ENCODE results near the gene SCN4B.

The SCN4B gene

DNA sequence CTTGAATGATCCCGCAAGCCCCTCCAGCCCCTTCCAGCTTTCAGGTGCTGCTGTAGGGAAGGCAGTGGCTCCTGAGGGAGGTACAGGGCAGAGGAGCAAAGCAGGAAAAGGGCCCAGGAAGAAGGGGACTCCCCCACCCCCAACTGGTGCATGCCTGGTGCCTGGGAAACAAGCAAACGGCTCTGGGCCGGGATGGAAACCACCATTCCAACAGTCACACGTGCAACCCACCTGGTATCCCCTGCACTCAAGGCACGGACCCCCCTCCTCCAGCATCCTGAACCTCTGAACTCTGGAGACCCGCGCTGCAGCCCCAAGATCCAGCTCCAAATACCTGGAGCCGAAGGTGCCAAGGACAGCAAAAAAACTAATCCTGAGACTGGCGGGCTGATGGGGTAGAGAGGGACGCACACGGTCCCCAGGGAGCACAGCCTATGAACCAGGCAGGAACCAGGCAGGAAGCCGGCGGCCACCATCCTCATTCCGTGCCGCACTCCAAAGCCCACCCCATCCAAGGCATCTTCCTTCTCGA, 537 bp downstream of the SCN4B start:
- DNase-seq (ENCODE audit: low spot score): no peak

DNA sequence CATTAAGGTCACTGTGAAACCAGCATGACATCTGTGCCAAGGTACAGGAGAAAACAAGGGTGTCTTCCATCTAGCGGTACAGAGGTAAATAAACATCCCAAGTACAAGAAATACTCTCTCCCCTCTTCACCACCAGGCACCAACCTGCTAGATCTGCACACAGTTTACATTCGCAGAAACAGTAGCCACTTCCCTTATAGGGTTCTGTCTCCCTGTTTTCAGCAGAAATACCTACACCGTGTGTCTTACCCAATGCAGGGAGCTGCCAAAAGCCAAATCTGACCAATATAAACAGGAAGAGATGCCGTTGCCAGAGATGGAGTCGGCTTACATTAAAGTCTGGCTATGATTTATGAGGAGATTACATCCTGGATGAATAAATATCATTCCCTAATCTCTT, 1.2 kb downstream of the SCN4B start:
- no peak for DNase-seq (ENCODE audit: low spot score)

DNA sequence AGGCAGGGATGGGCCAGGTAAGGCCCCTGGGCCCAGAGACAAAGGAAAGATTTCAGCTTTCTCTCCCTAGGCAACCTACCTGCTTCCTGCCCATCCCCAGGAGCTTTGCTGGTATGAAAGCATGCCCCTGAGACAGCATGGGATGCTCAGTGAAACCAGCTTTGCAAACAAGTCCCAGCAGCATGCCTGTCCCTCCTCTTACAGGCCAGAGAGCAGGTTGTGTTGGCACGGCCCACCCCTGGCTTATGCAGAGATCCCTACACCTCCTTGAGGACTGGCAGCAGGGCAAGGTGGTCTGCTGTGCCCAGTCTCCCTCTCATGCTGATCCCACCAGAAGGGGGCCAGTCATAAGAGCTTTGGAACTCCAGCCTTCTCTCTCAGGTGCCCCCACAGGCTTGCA, 3.1 kb downstream of the SCN4B start:
- DNase-seq (ENCODE audit: low spot score): no peak

DNA sequence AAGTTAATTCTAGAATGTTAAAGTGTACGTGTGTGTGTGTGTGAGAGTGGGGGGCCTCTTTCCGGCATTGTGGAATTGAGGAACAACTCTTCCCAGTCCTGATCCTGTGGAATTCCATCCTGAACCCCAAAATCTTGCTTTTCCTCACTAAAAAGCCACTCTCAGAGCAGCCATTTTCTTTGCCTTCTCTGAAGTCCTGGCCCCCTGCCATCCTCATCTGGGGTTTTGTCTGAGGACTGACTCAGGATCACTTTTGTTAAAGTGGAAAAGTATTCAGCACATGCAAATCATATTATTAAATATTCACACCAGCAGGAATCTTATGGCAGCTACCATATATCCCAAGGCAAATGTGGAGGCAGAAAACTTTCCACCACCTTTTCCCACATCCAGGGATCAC, 3.8 kb downstream of the SCN4B start:
- no peak for DNase-seq (ENCODE audit: low spot score)

DNA sequence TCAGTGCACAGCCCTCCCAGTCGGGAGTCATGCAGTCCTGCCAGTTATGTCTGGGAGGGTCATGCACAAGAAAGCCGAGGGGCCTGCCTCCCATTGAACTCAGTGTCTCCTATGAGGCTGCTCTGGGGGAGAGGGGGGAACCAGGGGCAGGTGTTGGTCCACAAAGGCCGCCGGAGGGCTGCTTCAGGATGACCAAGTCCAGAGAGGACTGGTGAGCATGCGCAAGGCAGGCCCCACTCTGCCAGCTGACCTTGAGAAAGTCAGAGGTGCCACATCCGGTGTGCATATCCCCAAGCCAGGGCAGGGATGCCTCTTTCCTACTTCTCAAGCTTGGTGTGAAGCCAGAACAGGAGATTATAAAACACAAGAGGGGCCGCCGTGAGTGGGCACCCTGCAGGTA, 4.4 kb downstream of the SCN4B start:
- DNase-seq (ENCODE audit: low spot score): no peak

DNA sequence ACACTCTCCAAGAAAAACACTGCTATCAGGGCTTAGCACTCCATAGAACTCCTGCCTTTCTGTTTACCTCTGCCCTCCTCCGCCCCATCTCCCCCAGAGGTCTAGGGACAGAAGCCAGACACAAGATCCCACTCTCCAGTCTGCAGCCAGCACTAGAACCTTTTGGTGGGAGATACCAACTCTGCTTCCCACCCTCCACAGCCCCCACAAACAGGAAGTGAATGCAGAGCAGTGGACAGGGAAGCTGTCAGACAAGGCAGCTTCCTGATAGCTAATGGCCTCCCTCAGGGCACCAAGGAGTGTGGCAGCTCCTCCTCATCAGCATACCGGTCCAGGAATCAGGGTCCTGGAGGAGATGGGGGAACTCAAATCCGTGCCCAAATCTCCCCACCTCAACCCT, 5.1 kb downstream of the SCN4B start:
- DNase-seq (ENCODE audit: low spot score): no peak

DNA sequence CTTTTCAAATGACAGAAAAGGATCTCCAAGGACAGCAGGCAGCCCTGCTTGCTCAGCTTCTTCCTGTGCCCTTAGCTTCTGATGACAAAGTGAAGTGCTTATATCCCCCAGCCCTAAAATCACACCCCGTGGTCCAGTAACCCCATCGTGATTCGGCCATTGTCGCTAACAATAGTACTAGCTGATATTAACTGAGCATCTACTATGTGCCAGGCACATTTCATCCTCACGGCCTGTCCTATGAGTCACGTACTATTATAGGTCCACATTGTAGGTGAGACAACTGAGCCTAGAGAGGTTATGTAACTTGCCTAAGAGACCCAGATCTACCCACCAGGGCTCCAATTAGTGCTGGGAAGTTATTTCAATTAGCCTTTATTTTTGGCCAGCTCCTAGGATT, 6.1 kb downstream of the SCN4B start:
- DNase-seq (ENCODE audit: low spot score): no peak

DNA sequence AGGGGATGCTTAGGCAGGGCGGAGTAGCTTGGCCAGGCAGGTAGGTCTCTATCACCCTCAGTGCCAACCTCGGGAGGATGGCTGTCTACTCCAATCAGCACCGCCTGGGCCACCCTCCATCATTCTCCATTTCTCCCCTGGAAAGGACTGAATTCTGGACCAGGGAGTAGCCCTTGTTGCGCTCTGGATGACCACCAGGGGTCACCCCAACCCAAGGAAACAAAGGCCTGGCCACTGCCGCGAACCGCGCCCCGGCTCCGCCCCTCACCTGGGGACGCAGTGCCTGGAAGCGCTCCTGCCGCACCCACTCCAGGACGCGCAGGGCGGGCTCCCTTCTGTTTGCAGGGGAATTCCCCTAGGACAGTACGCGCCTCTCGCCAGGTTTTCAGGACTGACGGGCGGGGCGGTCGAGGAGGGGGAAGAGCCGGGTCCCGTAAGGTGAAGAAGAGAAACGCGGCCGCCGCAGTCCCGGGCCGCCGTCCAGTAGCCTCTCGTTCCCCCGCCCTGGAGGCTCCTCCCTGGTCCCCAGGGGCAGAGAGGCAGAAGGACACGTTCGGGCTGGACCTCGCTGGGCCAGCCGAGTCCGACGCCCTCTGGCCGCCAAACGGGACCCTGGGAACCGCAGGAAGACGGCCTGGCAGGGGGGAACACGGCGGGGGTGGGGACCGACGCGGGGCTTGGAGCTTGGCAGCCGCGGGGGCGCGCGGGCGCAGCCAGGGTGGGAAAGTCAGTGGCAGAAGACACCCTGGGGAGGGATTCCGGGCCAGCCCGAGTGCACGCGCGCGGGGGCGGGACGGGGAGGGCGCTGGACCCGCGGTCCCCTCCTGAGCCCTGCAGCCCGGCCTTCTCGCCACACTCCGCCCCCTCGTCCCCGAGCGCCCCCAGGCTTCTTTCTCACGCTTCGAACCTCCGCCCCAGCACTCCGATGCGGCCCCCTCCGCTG, 7.1 kb downstream of the SCN4B start:
- DNase-seq (ENCODE audit: low spot score): peak; percentile 71

DNA sequence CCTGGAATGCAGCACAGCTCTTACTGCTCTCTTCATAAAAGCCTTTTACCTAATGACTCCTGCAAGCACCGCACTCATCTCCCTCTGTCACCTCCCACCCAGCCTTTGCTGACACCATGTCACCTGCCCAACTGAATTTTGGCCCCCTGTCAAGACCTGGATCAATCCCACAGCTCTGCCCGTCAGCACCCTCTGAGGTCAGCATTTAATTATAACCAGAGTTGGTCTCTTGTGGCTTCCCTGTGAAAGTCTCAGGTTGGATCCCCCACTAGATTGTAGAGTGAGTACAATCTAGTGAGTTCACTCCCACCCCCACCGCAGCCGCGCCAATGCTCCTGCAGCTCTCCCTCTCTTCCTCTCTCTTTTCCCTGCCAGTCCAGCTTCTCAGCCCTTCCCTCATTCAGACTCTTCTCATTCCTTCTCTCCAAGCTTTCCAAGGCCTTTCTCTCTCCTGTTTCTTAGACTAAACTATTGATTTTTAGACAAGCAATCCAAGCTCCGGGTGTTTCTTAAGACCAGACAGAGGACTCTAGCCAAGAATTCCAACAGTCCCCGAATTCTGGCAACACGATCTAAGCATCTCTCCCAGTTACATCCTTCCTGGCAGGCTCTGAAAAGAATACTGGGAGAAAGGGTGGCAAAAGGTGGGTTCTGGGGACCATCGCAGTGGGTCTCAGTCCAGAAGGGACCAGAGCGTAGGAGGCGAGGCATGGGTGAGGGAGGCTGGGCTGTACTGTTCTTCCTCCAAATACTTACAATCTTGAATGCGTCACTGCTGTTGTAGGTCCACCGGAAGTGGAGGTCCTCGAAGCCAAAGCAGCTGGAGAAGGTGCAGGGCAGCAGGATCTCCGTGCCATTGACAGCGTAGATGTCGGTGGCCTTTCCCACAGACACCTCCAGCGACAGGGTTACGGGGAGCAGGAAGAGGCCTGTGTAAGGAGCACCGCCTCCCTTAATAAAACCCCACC, 8.0 kb downstream of the SCN4B start:
- no peak for DNase-seq (ENCODE audit: low spot score)

DNA sequence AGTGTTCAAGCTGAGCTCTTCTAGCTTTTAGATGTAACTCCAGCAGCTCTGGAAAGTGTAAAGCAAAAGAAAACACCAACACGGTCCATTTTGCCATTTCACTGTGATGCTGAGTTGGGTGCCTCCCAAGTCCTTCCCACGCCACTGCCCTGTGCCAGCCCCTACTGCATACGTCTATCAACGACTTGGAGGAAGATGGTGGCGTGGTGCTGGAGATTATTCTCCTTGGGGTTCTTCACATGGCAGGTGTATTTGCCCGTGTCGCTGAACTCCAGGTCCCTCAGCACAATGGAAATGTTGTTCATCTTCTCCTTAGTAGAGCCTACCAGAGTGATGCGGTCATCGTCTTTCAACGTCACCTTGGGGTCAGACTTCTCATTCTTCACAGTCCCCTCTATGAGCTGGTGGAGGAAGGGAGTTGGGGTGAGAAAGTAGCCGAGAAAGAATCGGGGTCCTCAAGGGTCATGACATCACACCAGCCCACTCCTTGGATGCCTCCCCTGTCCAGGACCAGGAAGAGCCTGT, 8.9 kb downstream of the SCN4B start:
- no peak for DNase-seq (ENCODE audit: low spot score)

DNA sequence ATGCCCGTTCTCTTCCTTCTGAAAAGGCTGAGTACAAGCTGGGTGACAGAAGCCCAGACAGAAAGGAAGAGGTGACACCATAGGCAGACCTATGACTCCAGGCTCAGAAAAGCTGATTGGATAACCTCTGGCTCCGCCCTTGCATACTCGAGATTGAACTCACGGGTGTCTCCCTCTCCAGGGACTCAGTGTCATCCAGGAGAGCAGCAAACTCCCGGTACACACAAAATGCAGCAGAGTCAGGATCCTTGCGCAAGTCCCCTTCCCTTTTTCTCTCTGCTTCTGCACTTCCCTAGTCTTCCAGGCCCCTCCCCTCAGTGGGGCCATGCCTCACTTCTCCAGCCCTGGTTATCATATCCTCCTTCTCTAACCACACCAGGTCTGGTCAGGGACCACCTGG, 9.8 kb downstream of the SCN4B start:
- peak; percentile 26 for DNase-seq (ENCODE audit: low spot score)

DNA sequence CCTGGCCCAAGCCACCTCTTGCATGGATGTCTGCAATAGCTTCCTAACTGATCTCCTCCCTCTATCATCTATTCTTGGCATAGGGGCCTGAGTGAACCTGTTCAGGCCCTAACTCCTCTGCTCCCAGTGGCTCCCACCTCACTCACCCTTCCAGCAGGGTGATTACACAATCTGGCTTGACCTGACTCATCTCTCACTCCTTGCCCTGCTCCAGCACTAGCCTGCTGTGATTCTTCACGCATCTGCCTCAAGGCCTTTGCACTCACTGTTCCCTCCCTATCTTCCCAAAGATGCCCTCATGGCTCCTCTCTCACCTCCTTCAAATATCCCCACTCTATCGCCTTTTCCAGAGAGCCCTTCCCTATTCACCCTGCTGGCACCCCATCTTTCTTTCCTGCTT, 10.5 kb downstream of the SCN4B start:
- no peak for DNase-seq (ENCODE audit: low spot score)

DNA sequence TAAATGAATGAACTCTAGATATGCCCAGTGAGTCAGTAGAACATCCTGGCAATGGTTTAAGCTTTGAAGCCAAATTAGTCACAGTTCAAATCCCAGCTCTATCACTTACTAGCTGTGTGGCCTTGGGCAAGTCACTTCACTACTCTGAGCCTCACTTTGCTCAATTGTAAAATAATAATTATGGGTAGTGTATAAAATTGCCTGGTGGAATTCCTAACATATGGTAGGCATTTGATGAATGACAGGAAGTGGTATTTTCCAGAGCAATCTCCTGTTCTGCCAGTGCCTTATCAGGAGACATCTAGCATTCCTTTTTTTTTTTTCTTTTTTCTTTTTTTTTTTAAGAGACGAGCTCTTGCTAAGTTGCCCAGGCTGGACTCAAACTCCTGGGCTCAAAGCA, 13.0 kb downstream of the SCN4B start:
- no peak for DNase-seq (ENCODE audit: low spot score)

DNA sequence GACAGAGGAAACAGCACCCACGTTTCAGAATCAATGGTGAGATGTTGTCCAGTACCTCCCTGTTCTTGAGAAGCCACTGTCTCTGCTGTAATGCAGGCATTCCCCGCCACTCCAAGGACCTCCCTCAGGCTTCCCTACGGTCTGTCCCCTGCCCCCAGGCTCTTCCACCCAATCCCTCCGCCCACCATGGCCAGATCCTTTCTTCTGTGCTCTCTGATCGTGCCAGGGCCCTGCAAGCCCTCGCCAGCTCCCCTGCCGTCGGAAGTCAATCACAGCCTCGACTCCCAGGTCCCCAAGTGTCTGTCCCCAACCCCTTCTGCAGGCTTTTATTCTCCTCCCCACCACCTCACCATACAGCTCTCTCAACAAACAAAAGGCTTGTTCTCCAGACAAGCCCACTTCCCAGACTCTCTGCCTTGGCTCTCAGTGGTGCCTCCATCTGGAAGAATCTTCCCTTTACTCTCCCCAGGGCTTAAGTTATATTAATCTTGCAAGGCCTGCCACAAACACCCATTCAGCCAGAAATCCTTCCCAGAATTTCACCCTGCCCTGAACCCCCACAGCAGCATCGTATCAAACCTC, 13.7 kb downstream of the SCN4B start:
- no peak for DNase-seq (ENCODE audit: low spot score)

DNA sequence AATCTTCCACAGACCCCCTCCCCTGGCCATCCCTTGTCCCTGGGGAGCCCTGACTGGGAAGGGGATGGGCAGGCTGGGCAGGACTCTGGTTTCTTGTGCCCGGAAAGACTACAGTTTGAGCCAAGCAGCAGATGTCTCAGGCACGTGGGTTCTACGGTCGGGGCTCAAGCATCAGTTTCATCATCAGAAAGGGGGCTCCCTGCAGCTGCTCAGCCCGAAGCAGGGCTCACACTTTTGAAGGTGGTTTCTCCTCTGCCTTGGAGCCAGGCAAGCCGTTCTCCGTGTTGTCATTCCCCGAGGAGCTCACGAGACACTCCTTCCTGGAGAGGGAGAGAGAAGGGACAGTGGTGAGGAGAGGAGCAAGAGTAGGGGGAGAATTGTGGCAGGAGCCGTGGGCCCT, 15.8 kb downstream of the SCN4B start:
- no peak for DNase-seq (ENCODE audit: low spot score)

DNA sequence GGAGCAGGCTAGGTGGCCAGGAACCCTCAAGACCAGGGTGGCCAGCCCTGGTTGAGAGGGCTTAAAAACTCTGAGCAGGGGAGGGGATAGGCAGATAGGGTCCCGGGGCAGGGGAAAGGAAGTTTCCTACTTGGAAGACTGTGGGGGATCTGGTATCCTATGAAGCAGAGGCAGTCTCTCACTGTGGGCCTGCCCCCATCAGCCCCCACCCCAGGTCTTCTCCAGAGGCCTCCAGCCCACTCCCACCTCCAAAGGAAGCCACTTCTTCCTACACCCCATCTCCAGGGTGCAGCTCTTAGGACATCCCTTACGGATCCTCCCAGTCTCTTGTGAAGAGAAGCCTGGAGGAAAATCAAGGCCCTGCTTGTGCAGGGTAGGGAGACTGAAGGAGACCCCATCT, 16.3 kb downstream of the SCN4B start:
- no peak for DNase-seq (ENCODE audit: low spot score)

DNA sequence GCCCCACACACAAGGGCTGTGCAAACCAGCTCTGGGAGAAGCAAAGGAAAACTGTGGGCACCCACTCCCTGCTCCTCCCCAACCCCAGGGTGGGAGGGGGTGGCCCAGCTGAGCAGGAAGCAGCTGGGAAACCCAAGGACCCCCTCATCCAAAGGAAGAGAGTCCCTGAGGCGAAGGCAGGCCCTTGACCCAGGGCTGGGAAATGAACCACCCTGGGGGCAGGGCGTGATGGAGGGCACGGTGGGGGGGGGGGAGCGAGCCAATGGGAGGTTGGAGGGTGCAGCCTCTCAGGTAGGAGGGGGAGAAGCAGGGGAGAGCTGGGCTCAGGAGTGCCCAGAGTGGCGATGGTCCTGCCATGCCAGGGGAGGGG, 16.8 kb downstream of the SCN4B start:
- DNase-seq (ENCODE audit: low spot score): no peak

DNA sequence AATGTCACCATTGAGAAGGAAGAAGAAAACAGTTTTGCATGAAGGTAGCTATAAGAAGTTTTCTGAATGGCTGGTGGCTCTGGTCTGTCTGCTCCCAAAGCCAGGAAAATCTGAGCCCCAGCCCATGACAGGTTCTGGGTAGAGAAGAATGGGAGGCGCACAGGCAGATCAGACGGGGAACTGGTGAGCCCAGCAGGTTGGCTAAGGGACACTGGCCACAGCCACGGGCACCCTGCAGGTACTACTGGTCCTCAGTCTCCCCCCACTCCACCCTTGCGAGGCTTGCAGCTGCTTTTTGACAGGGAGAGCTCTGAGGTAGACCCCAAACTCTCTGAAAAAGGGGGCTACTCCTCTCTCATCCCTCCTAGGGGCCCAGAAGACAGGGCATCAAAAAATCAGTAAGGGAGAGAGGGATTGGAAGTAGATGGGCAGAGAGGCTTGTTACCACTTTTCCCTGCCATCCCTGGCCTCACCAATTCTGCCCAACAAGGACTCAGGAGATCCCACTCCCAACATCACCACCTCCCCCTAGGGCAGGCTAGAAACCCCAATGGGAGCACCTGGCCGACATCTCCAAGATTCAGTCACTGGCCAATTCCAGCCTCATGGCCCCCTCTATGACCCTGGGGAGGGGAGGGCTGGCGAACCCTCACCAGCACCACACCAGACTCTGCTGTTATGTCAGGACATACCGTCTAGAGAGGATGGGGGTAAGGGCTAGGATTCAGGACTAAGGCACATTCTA, 17.4 kb downstream of the SCN4B start:
- DNase-seq (ENCODE audit: low spot score): no peak

DNA sequence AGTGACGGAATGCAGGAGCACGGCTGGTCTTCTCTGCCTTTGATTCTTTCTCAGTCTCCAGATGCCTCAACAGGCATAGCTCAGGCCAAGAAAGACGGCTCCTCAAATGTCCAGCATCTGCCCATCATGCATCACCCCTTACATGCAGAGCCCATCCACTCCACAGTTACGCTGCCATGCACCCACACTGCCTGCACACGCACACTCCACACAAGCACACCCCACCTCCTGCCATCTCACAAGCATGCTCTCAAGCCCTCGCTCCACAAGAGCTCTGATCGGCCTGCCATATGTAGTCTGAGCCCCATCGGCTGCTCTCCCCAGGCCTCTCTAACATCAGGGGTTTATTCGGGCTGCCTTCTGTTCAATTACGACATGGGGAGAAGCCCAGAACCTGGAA, 18.8 kb downstream of the SCN4B start:
- no peak for DNase-seq (ENCODE audit: low spot score)

DNA sequence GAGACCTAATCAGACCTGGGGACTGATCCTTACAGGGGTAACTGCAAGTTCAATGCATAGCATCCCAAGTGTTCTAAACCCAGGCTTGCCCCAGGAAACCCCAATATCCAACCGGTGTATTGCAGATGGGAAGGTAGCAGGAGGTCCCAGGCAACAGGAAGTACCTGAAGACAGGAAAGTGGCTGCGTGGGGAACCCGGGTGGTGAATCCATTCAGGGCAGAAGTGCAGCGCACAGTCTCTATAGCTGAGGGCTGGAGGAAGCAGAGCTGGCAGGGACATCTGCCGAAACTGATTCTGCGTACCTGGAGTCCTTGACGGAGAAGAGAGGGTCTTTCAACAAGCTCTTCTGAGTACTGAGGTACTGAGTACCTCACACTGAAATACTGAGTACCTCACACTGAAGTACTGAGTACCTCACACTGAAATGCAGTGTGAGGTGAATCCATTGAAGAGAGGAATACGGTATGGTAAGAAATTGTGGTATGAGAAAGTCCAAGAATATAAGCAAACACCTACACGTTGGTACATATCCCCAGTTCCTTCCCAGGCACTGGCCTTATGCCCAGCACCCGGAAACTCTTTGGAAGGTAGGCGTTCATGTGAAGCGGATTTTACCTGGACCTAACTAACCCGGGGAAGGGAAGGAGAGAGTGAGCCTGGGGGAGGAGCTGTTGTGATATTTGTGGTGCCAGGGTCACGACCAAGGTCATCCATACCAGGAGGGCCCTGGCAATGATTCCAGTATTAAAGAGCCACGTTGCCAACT, 20.1 kb downstream of the SCN4B start:
- no peak for DNase-seq (ENCODE audit: low spot score)

All from globus pallidus (tissue), 1 donor.